HG03064 (cell line): ENCODE measurements around the gene TPM3.
"Not testable (repeated sequence)": the region's sequence is repeated elsewhere in the genome, so short reads cannot be mapped to it uniquely, and the experiment has no call there.

Experiments used
- ATAC-seq: cut with Tn5 transposase; IDR thresholded peaks from one replicate; pipeline ENCODE4 v1.9.1; 2021; ENCODE audit warnings: low read depth; ENCODE audit not compliant: unreplicated experiment

The TPM3 gene

DNA sequence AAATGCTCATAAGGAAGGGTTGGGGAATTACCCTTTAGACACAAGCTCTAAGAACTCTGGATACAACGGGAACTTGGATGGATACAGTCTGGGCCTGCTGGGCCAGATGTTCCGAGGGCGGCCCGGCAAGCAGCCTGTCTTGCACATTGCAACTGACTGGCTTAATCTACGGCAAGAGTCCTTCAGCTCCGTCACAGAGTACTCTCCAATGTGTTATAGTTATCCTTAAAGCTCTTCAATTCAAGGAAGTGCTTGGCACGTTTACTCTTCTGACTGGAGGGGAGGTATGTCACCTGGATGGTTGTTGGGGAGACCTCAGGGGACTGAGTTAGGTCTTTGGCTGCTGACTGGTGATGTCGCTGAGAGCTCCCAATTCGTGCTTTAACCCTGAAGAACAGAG is 15.4 kb upstream of the TPM3 start:
- no peak for ATAC-seq

DNA sequence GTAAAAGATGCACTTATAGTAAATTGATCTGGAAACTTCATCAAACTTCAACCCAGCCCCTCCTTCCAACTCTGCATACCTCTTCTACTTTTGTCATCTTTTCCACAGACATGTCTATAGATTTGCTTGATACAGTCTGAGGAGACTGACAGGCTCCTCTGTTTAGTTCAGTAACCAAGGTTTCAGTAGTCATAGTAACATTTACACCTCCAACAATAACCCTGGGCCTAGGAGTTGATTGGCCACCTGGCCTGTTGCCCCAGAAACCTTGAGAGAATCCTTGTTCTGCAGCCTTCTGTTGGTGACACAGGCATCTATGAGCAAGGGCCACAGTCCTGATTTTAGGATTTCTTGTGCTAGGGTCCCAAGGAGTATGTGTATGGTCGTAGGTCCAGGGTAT is 14.3 kb upstream of the TPM3 start, which contains the start of gene CFAP141:
CFAP141 (minus strand) TSS at position 138 of the 400 bp plus-strand sequence; CDS start at position 112, 26 bp downstream.
- no peak for ATAC-seq

DNA sequence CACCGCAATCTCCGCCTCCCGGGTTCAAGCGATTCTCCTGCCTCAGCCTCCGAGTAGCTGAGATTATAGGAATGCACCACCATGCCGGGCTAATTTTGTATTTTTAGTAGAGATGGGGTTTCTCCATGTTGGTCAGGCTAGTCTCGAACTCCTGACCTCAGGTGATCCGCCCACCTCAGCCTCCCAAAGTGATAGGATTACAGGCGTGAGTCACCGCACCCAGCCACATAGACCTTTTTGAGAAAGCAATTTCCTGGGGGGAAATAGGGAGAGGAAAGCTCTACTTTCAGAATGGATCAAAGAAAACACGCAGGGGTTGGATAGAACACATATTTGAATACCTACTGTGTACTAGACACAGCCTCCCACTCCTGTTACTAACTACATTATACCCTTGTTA is 13.9 kb upstream of the TPM3 start:
- not testable (repeated sequence) for ATAC-seq

DNA sequence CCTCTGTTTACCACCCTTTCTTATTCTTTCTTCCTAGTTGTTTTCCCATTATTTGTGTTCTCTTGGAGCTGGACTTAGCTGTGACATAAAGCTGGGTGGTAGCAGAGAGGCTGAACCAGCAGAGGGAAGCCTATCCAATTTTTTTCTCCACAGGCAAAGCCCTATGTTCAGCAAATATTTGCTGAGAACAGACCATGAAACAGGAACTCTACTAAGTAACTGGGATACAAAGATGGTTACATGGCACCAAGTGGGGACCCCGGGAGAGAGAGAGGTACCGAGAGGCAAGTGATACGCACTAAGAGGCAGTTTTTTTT is 7.6 kb upstream of the TPM3 start:
- ATAC-seq = no peak

DNA sequence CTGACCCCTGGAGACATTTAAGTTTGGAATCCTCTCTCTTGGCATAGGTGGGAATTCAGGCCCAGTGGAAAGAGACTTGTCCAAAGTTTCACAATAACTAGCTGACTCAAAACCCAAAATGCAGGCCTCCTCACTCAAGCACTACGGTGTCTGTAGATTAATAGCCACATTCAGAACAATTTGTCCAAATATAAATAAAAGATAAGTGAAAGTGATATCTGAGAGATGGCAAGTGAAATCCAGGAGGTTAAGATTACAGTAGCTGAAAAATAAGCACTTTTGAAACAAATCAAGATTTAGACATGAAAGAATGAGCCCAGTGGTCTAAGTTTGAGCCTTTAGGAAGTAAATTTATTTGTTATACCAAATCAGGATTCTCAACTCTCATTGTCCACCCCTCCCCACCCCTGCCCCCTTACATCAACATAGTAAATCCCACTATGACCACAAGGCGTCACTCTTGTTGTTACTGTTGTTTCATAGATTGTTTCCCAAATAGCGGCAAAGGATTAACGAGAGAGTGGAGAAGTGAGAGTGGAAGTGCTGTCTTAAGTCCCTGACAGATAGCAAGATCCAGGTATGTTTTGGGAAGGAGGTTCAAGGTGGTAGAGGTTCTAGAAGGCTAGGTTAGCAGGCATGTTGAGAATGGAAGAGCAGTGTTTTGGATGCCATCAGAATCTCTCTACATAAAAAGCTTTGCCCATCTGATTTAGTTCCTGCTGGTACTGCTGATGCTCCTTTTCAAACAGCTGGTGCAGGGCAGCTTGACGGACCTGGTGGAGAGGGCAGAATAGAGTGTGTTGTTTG is 7.1 kb upstream of the TPM3 start:
- no peak for ATAC-seq

DNA sequence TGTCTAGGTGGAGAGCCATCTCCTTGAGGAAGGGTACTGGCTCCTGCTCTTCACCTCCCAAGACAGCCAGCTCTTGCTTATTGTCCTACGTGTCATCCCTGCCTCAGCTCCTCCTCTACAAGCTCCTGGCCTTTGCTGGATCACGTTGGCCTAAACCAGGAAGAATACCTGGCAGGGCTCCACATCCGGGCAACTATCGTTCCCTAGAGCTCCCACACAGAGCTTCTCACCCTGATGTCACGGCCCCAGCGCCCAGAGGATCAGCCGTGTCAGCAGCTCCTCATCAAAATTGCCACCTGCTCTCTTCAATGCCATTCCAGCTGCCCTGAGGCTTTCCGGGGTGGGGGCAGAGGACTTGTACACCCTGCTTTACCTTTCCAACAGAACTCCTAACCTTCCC is 1.9 kb upstream of the TPM3 start:
- no peak for ATAC-seq

DNA sequence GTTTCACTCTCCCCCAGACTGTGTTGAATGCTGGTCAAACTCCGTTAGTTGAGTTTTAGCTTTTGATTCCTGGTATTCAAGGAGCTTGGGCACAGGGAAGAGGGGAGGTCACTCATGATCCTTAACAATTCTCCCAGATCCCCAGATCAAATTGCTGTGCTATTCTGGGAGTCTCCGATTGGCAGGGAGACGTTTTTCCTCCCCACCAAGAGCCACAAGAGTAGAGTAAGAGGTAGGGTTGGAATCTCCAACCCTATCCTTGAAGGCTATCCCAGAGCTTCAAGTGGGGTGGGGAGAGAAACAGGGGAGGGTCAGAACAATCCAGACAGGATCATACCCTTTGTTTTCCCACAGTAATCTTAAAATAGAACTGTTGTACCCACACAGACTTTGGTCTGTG is 576 bp upstream of the TPM3 start:
- ATAC-seq = no peak

DNA sequence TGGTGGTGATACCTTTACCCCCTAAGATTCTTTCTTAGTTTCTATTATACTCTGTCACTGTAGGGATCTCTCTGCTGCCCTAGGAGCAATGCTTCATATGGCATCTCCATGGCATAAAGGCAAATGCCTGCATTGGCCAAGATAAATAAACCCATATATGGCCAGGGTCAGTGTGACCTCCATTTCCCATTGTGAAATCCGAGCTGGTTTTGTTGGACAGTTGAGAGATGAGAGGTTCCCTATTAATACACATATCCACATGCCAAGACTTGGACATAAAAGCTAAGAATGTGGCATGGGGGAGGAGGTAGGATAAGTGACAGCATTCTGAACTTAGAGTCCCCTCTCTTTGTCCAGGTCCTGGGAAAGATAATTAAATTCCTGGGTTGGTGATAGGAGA is 1.4 kb downstream of the TPM3 start:
- ATAC-seq = no peak

DNA sequence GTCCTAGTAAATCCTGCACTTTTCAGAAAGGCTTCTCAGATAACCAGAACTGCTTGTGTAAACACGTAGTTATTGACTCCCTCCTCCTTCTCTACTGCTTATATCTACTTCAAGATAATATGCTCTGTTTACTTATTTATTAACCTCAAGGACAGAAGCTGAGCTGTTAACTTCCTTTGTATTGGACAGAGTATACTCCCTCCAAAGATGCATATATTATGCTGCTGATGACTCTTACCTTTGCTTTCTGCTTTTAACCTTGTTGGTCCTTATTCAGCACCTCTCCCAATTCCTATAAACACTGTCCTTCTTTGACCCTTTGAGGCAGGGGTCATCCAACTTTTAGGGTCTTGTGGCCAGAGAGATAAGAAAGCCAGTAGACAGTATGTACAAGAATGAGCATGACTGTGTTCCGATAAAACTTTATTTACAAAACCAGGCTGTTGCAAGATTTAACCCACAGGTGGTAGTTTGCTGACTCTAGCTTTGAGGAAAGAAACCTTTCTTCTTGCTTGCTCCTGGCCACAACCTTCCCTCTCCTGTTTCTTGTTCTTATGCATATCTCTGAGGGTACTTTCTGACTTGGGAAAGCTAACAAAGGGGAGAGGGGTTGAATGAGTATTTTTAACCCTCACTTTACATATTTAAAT is 4.9 kb downstream of the TPM3 start:
- ATAC-seq = no peak

DNA sequence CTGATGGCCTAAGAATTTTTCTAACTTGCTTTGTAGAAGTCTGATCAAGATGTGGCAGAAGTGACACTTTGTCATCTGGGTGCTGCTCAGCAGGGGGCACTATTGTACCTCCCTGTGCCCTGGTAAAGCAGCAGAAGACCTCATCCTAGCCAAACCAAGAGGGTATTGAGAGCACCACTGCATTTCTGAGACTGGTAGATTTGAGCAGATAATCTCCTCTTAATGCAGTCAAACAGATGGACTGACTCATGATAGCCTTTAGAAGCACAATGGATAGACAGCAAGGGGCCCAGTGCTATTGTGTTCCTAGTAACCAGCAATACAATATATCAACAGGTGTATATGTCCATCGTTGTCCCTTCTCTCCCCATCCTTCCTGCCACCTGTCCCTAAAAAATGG is 5.7 kb downstream of the TPM3 start:
- ATAC-seq = no peak

DNA sequence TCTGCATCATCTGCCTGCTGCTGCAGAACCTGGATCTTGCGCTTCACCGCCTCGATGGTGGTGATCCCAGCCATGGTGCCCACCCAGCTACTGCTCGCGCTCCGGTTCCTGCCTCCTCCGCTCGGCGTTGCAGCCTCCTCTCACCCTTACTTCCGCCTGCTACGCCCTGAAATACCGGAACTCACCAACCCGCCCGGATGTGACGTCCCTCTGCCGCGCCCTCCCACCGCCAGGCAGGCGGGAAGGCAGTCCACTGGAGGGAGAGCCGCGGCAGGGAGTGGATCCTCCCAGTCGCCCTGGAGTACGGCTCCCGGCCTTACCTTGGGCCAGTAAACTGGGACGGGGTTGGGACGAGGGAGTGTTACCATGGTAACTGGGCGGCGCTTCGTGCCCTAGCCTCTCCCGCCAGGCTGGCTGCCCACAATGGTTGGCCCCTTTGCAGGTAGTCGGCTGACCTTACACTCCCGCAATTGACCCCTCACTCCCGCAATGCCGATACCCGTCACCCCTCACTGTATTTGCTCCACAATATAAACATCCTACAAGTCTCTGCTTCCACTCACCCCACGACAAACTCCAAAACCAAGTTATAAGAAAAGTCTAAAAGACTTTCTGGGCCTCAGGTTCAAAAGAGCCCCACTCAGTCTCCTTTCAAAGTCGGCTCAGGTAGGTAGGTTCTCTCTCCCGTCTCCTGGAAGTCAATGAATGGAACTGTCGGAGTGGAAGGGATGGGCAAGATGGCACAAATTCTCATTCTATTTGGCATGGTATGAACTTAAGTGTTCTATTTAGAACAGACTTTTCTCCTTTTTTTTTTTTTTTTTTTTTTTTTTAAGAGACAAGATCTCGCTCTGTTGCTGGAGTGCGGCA is 8.6 kb downstream of the TPM3 start:
- peak; percentile 70 for ATAC-seq

DNA sequence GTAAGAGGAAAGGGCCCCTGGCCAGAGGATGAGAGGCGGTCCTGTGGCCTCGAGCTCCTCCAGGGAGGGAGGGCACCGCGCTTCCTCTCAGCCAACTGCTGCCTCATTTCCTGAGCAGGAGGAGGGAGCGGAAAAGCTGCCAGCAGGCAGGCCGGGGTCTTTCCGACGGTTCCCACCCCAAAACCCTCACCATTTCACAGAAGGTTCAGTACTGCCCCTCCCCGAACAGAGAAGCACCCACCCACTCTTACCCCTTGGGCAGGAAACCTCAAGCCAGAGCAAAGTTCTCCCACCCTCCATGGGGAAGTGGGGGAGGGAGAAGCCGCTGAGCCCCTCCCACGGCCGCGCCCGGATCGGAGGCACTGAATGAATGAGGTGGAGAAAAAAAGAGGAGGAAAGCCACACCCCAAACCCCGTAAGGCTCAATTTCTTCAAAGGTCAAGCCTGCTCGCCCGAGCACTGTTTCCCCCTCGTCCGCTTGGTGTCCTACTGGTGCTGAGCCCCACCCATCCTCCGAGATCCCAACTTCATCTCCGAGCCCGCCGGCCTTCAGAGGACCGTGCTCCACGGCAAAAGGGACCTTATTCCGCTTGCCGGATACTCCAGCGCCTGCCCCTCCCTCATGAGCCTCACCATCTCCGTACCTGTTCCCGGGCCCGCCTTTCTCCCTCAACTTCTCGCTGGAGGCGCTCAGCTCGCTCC is 9.4 kb downstream of the TPM3 start:
- peak; percentile 40 for ATAC-seq

DNA sequence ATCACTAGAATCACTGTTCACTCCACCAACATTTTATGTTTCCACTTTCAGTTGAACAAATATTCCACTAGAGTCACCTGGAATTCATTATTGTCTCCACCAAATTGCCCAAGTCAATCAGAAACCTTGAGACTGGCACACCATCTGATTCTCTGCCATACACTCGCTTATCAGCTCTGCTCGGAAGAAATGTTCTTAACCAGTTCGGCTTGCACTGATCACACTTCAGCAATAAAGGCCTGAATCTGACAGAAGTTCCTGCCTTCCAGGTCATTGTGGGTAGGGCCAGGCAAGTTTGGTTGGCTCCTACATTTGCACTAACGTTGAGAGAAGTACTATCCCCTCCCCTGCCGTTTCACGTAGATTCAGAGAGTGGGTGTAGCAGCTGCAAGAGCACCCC is 10.0 kb downstream of the TPM3 start:
- no peak for ATAC-seq

DNA sequence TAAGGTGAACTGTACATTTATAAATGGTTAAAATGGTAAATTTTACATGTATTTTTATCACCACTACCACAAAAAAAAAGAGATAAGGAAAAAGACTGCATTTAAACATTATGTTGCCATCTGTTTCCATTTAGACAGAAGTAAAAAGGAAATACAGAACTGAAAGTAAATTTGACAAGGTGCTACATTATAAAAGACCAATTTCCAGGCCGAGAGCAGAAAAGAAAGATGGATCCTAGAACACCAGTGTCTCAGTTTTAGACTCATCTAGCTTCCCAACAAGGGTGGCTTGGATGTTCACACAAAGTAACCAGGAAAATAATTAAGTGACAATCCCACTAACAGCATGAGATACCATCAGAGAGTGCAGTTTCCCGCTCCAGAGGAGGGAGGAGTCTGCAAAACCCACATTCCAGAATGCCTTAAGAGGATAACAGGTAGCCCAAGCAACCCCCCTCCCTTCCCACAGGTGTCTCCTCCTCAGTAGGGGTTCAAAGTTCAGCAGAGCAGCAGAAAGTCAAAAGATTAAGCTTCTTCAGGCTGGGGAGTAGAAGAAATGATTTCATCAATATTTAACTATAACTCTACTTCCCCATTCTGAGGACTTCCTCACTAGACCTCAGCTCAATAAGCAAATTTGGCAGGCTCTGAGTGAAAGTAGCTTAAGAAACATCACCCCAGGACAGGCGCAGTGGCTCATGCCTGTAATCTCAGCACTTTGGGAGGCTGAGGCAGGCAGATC is 11.8 kb downstream of the TPM3 start:
- no peak for ATAC-seq

DNA sequence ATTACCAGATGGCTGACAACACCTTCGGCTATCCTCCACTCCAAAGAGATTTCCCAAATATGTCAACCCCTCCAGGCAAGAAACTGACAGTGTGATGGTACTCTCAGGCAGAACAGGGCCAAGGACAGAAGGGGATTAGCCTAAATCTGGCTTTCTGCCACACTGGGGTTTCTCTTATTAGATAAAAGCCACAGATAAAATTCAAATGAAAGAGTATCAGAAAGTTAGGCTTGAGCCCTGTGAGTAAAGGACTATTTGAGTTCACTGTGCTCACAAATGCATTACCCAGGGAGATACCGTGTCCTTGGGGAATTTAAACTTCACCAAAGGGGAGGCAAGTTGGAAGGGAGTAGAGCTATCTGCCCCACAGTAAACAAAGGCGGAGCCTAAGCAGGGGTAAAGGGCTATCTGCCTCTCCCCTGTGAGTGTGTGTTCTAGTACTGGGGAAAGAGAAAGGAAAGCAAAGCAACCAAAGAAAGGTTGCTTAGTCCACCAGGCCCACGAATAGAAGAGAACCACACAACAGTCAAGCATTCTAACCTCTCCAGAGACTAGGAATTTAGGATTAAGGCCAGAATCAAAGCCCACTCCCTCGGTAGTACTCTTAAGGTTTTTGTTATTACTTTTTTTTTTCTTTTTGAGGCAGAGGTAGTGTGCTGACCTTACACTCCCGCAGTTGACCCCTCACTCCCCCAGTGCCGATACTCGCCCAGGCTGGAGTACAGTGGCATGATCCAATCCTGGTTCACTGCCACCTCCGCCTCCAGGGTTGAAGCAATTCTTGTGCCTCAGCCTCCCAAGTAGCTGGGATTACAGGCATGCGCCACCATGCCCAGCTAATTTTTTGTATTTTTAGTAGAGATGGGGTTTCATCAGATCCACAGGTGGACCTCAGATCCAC is 12.7 kb downstream of the TPM3 start:
- no peak for ATAC-seq

DNA sequence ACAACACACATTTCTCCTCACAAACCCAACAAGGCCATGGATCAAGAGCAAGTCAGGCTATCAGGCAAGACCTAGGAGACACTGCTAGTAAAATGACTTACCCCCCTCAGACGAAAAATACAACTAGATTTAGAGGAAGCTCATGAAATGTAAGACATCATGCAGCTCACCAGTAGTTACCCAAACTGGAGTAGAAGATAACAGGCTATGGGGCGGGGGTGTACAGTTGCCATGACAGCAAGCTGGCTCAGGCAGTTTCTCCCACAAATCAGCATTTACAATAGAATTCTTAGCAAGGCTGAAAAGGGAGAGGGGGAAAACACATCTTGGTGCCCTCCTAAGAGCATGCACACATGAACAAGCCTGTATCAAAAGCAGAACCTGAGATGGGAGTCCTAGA is 13.9 kb downstream of the TPM3 start:
- ATAC-seq = no peak

DNA sequence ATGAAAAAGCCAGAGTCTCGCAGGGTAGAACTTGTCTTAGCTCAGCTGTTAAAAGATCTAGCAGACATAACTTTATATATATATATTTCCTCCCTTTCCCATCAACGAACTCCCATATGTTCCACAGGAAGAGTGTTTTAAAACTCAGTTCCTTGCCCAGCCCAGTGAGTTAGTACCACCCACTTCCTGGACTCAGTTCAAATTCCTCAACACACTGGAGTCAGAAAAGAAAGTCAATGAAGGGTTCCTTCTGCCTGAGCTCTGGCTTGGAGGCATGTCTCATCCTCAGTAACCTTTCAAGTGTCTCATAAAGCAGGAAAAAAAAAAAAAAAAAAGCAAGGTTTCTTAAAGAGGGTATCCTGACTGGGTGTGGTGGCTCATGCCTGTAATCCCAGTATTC is 15.6 kb downstream of the TPM3 start:
- ATAC-seq = no peak

DNA sequence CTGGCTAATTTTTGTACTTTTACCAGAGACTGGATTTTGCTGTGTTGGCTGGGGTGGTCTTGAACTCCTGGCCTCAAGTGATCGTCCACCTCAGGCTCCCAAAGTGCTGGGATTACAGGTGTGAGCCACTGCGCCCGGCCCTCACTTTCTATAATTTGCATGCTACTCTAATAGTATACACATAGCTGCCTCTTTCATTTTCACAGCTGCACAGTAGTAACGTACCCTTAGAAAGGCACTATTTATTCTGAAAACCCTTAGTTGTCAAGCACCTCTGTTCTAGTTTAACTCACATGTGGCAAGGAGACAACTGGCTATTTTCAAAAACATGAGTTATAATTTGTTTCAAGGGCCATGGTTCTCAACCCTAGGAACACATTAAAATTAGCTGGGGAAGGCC is 17.2 kb downstream of the TPM3 start:
- ATAC-seq = no peak

DNA sequence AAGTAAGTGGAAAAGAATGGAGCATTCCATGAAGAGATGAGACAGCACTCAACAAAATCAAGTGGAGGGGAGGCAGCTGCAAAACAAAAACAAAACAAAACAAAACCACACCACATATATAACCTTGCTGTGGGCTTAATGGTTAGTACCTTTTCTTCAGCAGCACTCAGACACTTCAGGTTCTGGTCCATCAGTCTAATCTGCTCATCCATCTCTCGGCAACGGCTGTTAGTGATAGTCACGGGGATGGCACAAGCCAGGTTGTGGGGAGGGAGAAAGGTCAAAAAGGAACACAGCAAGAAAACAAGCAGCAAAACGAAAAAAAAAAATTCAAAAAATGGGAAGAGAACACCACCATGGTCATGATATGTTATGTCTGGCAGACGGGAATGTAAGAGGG is 20.0 kb downstream of the TPM3 start:
- no peak for ATAC-seq
